Stimulated activated CD8-positive, alpha-beta memory T cell treated with anti-CD3 and anti-CD28 coated beads, Interleukin-4, amount 100 ng/mL, for 24 hours (primary cell): Measurements from ENCODE around the gene SLC4A4.

Experiments
- DNase-seq: peaks from one replicate; pipeline ENCODE4 v3.0.0-alpha.2; 2020; ENCODE audit warnings: low read depth

Gene SLC4A4

GRCh38 chr4:71338846-71339593 is at the start of gene SLC4A4:
TSS of gene SLC4A4 (plus strand) at chr4:71339020.
- no peak for DNase-seq

GRCh38 chr4:71290074-71290473 is 48.7 kb upstream of the SLC4A4 start:
- no peak for DNase-seq

GRCh38 chr4:71290476-71290875 is 48.3 kb upstream of the SLC4A4 start:
- DNase-seq: no peak

GRCh38 chr4:71292228-71292627 is 46.6 kb upstream of the SLC4A4 start:
- DNase-seq: no peak

- no peak for DNase-seq
Observed at GRCh38 chr4:71293705-71294104, 45.1 kb upstream of the SLC4A4 start.

GRCh38 chr4:71294301-71294700 is 44.5 kb upstream of the SLC4A4 start:
- no peak for DNase-seq

- no peak for DNase-seq
Observed at GRCh38 chr4:71296945-71297344, 41.9 kb upstream of the SLC4A4 start.

- no peak for DNase-seq
Observed at GRCh38 chr4:71300362-71300761, 38.5 kb upstream of the SLC4A4 start.

- no peak for DNase-seq
Observed at GRCh38 chr4:71300964-71301363, 37.9 kb upstream of the SLC4A4 start.

- DNase-seq: no peak
Observed at GRCh38 chr4:71303287-71303686, 35.5 kb upstream of the SLC4A4 start.

- DNase-seq: no peak
Observed at GRCh38 chr4:71303850-71304249, 35.0 kb upstream of the SLC4A4 start.

GRCh38 chr4:71304289-71304850 is 34.5 kb upstream of the SLC4A4 start:
- no peak for DNase-seq

GRCh38 chr4:71307729-71308128 is 31.1 kb upstream of the SLC4A4 start:
- no peak for DNase-seq

GRCh38 chr4:71322425-71322824 is 16.4 kb upstream of the SLC4A4 start:
- DNase-seq: no peak

- no peak for DNase-seq
Observed at GRCh38 chr4:71333368-71333767, 5.5 kb upstream of the SLC4A4 start.

- DNase-seq: no peak
Observed at GRCh38 chr4:71333960-71334359, 4.9 kb upstream of the SLC4A4 start.

- no peak for DNase-seq
Observed at GRCh38 chr4:71334465-71334882, 4.3 kb upstream of the SLC4A4 start.

GRCh38 chr4:71343670-71344466 is 5.0 kb downstream of the SLC4A4 start:
- no peak for DNase-seq

GRCh38 chr4:71346710-71347109 is 7.9 kb downstream of the SLC4A4 start:
- no peak for DNase-seq

GRCh38 chr4:71348586-71348985 is 9.8 kb downstream of the SLC4A4 start:
- DNase-seq: no peak

- DNase-seq: no peak
Observed at GRCh38 chr4:71355045-71355444, 16.2 kb downstream of the SLC4A4 start.

- no peak for DNase-seq
Observed at GRCh38 chr4:71355971-71356370, 17.2 kb downstream of the SLC4A4 start.
